HepG2 (cell line): Measurements from ENCODE around the gene LRPPRC. TPM values are rescaled to one million over a fixed set of nuclear protein-coding genes. Genes with fewer than 3 reads are reported as not detected.

ENCODE experiments used
- ATAD3A ChIP-seq: sonication (generic); formaldehyde crosslinking; IDR thresholded peaks from 2 replicates; pipeline ENCODE4 v1.4.0; 2020; ENCODE audit warnings: missing genetic modification reagents
- JARID2 ChIP-seq: sonication (generic); formaldehyde crosslinking; IDR thresholded peaks from 2 replicates; pipeline ENCODE4 v1.8.1; 2023; ENCODE audit warnings: missing genetic modification reagents, inconsistent platforms; ENCODE audit not compliant: insufficient replicate concordance
- KLF12 ChIP-seq: sonication (generic); formaldehyde crosslinking; IDR thresholded peaks from 2 replicates; pipeline ENCODE4 v1.4.0; 2020; ENCODE audit warnings: missing genetic modification reagents, borderline replicate concordance
- KLF15 ChIP-seq: sonication (generic); formaldehyde crosslinking; IDR thresholded peaks from 2 replicates; pipeline ENCODE4 v1.8.1; 2023; ENCODE audit warnings: borderline replicate concordance, mild to moderate bottlenecking, inconsistent platforms, missing genetic modification reagents, mixed read lengths
- MAFF ChIP-seq: IDR thresholded peaks from 2 replicates; pipeline ENCODE4 v1.6.1; 2011; ENCODE audit warnings: low read depth, low read length, improper control_type of control experiment
- MYNN ChIP-seq: sonication (generic); formaldehyde crosslinking; IDR thresholded peaks from 2 replicates; pipeline ENCODE4 v1.4.0; 2020; ENCODE audit warnings: mild to moderate bottlenecking, low read depth, missing genetic modification reagents
- NR1H2 ChIP-seq: sonication (generic); formaldehyde crosslinking; IDR thresholded peaks from 2 replicates; pipeline ENCODE4 v1.8.1; 2022; ENCODE audit warnings: low read depth, missing genetic modification reagents, borderline replicate concordance
- SIX1 ChIP-seq: sonication (generic); formaldehyde crosslinking; IDR thresholded peaks from 2 replicates; pipeline ENCODE4 v1.4.0; 2020; ENCODE audit warnings: missing genetic modification reagents, borderline replicate concordance
- SMAD3 ChIP-seq: sonication (generic); formaldehyde crosslinking; IDR thresholded peaks from 2 replicates; pipeline ENCODE4 v1.4.0; 2020; ENCODE audit warnings: missing genetic modification reagents
- SPEN ChIP-seq: sonication (generic); formaldehyde crosslinking; IDR thresholded peaks from 2 replicates; pipeline ENCODE4 v1.5.1; 2020; ENCODE audit warnings: low read depth, mild to moderate bottlenecking, missing genetic modification reagents
- STAG1 ChIP-seq: sonication (generic); formaldehyde crosslinking; IDR thresholded peaks from 2 replicates; pipeline ENCODE4 v1.4.0; 2020; ENCODE audit warnings: missing genetic modification reagents
- ZFP36L1 ChIP-seq: sonication (generic); formaldehyde crosslinking; IDR thresholded peaks from 2 replicates; pipeline ENCODE4 v1.8.0; 2022; ENCODE audit warnings: mild to moderate bottlenecking, missing genetic modification reagents, moderate library complexity
- ZNF256 ChIP-seq: sonication (generic); formaldehyde crosslinking; conservative IDR thresholded peaks from 2 replicates; pipeline ENCODE4 v1.4.0; 2020; ENCODE audit warnings: missing genetic modification reagents
- ZNF337 ChIP-seq: sonication (generic); formaldehyde crosslinking; IDR thresholded peaks from 2 replicates; pipeline ENCODE4 v1.5.1; 2020; ENCODE audit warnings: missing genetic modification reagents, low read depth, mild to moderate bottlenecking, borderline replicate concordance
- ZNF510 ChIP-seq: sonication (generic); formaldehyde crosslinking; IDR thresholded peaks from 2 replicates; pipeline ENCODE4 v1.4.0; 2020; ENCODE audit warnings: low read depth, mild to moderate bottlenecking, missing genetic modification reagents
- ZNF549 ChIP-seq: sonication (generic); formaldehyde crosslinking; IDR thresholded peaks from 2 replicates; pipeline ENCODE4 v1.5.0; 2020; ENCODE audit warnings: missing genetic modification reagents
- ZNF564 ChIP-seq: sonication (generic); formaldehyde crosslinking; IDR thresholded peaks from 2 replicates; pipeline ENCODE4 v1.8.1; 2023; ENCODE audit warnings: mild to moderate bottlenecking, missing genetic modification reagents
- ZNF569 ChIP-seq: sonication (generic); formaldehyde crosslinking; IDR thresholded peaks from 2 replicates; pipeline ENCODE4 v1.5.0; 2020; ENCODE audit warnings: mild to moderate bottlenecking, missing genetic modification reagents, moderate library complexity, borderline replicate concordance
- ZNF589 ChIP-seq: sonication (generic); formaldehyde crosslinking; conservative IDR thresholded peaks from 2 replicates; pipeline ENCODE4 v1.8.0; 2022; ENCODE audit warnings: mild to moderate bottlenecking, moderate library complexity, missing genetic modification reagents
- ZNF605 ChIP-seq: sonication (generic); formaldehyde crosslinking; IDR thresholded peaks from 2 replicates; pipeline ENCODE4 v1.8.0; 2022; ENCODE audit warnings: mild to moderate bottlenecking, missing genetic modification reagents
- ZNF619 ChIP-seq: sonication (generic); formaldehyde crosslinking; IDR thresholded peaks from 2 replicates; pipeline ENCODE4 v1.4.0; 2020; ENCODE audit warnings: mild to moderate bottlenecking, missing genetic modification reagents
- ZNF629 ChIP-seq: sonication (generic); formaldehyde crosslinking; conservative IDR thresholded peaks from 2 replicates; pipeline ENCODE4 v1.5.0; 2020; ENCODE audit warnings: missing genetic modification reagents
- ZNF720 ChIP-seq: sonication (generic); formaldehyde crosslinking; IDR thresholded peaks from 2 replicates; pipeline ENCODE4 v1.4.0; 2020; ENCODE audit warnings: missing genetic modification reagents
- ZNF792 ChIP-seq: IDR thresholded peaks from 2 replicates; pipeline ENCODE4 v1.6.1; 2016
- polyA plus RNA-seq, 8 experiments: library from polyadenylated mRNA; depleted of rRNA in 3 of 8; stranded (reverse) in 7 of 8; unstranded in 1 of 8; fragments of >200 nt; fragmentation: Illumina TruSeq in 4 of 8; extraction: Trizol in 4 of 8; gene quantifications; 2 replicates each; pipeline versions ENCODE4 v1.2.1 to v1.2.3, GENCODE V29; 2011 to 2016; ENCODE audit warnings: low read depth in 4 of 8, missing spikeins in 1 of 8, mixed read lengths in 1 of 8; ENCODE audit not compliant: insufficient read depth in 1 of 8
- total RNA-seq, 5 experiments: library from RNA; depleted of rRNA; stranded (reverse); fragments of >200 nt; fragmentation: Illumina TruSeq; extraction: Trizol; gene quantifications; 2 replicates each; pipeline ENCODE4 v1.2.3, GENCODE V29; 2016; ENCODE audit warnings: low read depth in 1 of 5
- TF ChIP-seq, protein P1 (sequence below): sonication (generic); formaldehyde crosslinking; IDR thresholded peaks from 2 replicates; pipeline ENCODE4 v1.5.0; 2020; ENCODE audit warnings: missing genetic modification reagents
- TF ChIP-seq, protein P2 (sequence below): sonication (generic); formaldehyde crosslinking; IDR thresholded peaks from 2 replicates; pipeline ENCODE4 v1.9.0; 2022; ENCODE audit warnings: low read depth, missing genetic modification reagents
- TF ChIP-seq, protein P3 (sequence below): sonication (generic); formaldehyde crosslinking; IDR thresholded peaks from 2 replicates; pipeline ENCODE4 v1.4.0; 2020; ENCODE audit warnings: mild to moderate bottlenecking, low read depth, missing genetic modification reagents
- TF ChIP-seq, protein P4 (sequence below): sonication (generic); formaldehyde crosslinking; IDR thresholded peaks from 2 replicates; pipeline ENCODE4 v1.4.0; 2020; ENCODE audit warnings: missing genetic modification reagents

The LRPPRC gene
- total and polyA plus RNA-seq, 2 of the 13 experiments (the other 11 are each of a cell fraction or from before 2014, with no cell fraction given) = 117 to 167 TPM

DNA sequence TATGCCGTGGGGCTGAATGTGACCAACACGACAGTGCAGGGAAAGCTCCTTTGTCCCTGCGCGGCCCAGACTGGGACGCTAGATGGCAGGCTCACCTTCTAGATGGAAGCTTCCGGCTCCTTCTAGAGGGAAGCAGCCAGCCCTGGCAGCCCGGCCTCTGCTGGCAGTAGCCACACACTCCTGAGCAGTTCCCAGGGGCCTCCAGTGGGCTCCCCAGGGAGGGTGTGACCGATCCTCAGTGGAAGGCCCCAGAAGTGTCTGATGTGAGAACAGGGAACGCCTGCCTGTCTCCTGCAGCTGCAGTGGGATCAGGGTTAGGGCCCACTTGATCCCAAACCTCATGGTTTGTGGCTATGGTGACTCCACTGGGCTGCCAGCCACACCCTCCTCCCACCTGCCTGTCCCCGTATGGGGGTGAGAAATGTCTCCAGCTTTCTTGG, 48.5 kb upstream of the LRPPRC start (continued):
- peak; percentile 69; the same call in 1 of the 2 replicates for TF ChIP-seq SMAD3 (CRISPR knock-in tag)
- no peak for TF ChIP-seq MYNN
- TF ChIP-seq MAFF = no peak
- TF ChIP-seq, protein P1, sequence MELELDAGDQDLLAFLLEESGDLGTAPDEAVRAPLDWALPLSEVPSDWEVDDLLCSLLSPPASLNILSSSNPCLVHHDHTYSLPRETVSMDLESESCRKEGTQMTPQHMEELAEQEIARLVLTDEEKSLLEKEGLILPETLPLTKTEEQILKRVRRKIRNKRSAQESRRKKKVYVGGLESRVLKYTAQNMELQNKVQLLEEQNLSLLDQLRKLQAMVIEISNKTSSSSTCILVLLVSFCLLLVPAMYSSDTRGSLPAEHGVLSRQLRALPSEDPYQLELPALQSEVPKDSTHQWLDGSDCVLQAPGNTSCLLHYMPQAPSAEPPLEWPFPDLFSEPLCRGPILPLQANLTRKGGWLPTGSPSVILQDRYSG = no peak
- TF ChIP-seq, protein P2, sequence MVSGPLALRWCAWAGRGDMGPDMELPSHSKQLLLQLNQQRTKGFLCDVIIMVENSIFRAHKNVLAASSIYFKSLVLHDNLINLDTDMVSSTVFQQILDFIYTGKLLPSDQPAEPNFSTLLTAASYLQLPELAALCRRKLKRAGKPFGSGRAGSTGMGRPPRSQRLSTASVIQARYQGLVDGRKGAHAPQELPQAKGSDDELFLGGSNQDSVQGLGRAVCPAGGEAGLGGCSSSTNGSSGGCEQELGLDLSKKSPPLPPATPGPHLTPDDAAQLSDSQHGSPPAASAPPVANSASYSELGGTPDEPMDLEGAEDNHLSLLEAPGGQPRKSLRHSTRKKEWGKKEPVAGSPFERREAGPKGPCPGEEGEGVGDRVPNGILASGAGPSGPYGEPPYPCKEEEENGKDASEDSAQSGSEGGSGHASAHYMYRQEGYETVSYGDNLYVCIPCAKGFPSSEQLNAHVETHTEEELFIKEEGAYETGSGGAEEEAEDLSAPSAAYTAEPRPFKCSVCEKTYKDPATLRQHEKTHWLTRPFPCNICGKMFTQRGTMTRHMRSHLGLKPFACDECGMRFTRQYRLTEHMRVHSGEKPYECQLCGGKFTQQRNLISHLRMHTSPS (CRISPR knock-in tag) = peak; percentile 43; the same call in 1 of the 2 replicates
- no peak for TF ChIP-seq ZNF629 (CRISPR knock-in tag)
- no peak for TF ChIP-seq ZNF589 (CRISPR knock-in tag)
- no peak for TF ChIP-seq ZNF569
- TF ChIP-seq NR1H2 (CRISPR knock-in tag) = no peak
- TF ChIP-seq ZNF337 (CRISPR knock-in tag) = no peak
- no peak for TF ChIP-seq ATAD3A
- TF ChIP-seq ZNF720 = no peak
- TF ChIP-seq ZNF510 = no peak
- TF ChIP-seq, protein P3, sequence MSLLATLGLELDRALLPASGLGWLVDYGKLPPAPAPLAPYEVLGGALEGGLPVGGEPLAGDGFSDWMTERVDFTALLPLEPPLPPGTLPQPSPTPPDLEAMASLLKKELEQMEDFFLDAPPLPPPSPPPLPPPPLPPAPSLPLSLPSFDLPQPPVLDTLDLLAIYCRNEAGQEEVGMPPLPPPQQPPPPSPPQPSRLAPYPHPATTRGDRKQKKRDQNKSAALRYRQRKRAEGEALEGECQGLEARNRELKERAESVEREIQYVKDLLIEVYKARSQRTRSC (CRISPR knock-in tag) = no peak
- TF ChIP-seq ZNF792 (CRISPR knock-in tag) = peak; percentile 67; the same call in 1 of the 2 replicates
- no peak for TF ChIP-seq ZNF256 (CRISPR knock-in tag)
- no peak for TF ChIP-seq ZNF564 (CRISPR knock-in tag)
- peak; percentile 99 for TF ChIP-seq STAG1
- no peak for TF ChIP-seq SIX1 (CRISPR knock-in tag)
- TF ChIP-seq, protein P4, sequence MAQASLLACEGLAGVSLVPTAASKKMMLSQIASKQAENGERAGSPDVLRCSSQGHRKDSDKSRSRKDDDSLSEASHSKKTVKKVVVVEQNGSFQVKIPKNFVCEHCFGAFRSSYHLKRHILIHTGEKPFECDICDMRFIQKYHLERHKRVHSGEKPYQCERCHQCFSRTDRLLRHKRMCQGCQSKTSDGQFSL (CRISPR knock-in tag) = no peak
- TF ChIP-seq KLF12 (CRISPR knock-in tag) = no peak
- no peak for TF ChIP-seq ZFP36L1
- TF ChIP-seq ZNF549 (CRISPR knock-in tag) = no peak
- no peak for TF ChIP-seq ZNF605 (CRISPR knock-in tag)
- no peak for TF ChIP-seq SPEN (CRISPR knock-in tag)
- TF ChIP-seq ZNF619 (CRISPR knock-in tag) = 0 out of 2 replicates have a peak, but pooled peaks have one; percentile 43
- peak; percentile 45 for TF ChIP-seq JARID2 (CRISPR knock-in tag)
- no peak for TF ChIP-seq KLF15
